ENCODE measurements around the gene LCTL. TPM values are rescaled to one million over a fixed set of nuclear protein-coding genes. Genes with fewer than 3 reads are reported as not detected.
A peak's percentile ranks its signal among the peaks of the same experiment; 100 is the strongest.

LCTL gene
- total RNA-seq, 6 donors from 2014 or later, result not detected

DNA sequence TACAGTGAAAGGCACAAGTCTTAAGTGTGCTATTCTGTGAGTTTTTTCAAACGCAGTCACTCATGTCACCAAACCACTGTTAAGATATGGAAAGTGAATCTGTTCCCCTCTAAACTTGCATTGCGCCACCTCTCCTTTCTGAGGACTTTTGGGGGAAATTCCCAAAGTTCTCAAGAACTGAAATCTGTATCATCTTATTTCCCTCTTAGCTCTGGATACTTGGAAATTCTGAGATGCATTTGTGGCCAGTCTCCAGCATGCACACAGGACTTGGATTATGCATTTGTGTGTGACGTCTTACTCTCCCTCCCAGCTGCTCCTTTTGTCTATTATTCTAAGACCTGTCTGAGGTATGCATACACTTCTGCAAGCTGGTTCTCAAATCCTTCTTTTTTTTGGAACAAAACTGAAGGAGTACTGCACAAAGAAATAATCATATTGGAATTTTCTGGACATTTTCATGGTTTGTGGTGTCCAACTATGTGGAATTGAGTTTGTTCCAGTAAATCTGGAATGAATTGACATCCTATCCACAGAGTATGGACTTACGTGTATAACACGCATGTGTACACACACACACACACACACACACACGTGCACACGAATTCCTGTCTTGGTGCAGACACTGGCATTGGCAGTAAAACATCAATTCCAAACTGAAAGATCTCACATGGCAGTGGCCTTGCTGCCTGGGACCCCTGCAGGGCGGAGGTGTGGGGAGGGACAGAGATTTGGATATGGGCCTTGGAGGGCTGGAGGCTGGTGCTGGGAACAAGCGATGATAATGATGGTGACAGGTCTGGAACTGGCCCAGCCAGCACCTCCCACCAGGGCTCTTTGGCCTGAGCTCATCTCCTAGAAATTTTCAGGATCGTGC is 8.2 kb upstream of the LCTL start:
- no peak overlapping the region for H3K27ac ChIP-seq
- H3K27me3 ChIP-seq, result no peaks in the 10 kb centered on the region
- no peak for TF ChIP-seq POLR2A (IDR thresholded peaks at IDR 0.05)
- no peak for TF ChIP-seq EP300 (IDR thresholded peaks at IDR 0.05)
- WGBS, 2 donors, result 64 to 75% methylated on average over 9 to 10 of the region's 10 CpGs
- H3K9me3 ChIP-seq, result no peaks in the 10 kb centered on the region
- H3K4me3 ChIP-seq, result no peak overlapping the region
- H3K36me3 ChIP-seq, result no peaks in the 10 kb centered on the region
- DNase-seq (no peak), ATAC-seq (ENCODE audit: low FRiP score in 2 of 2) (peak in 1 of 2 donors; percentile 41)
- H3K4me1 ChIP-seq, result peaks cover 0 to 8% (median 5%) of the 10 kb centered on the region in 4 donors

DNA sequence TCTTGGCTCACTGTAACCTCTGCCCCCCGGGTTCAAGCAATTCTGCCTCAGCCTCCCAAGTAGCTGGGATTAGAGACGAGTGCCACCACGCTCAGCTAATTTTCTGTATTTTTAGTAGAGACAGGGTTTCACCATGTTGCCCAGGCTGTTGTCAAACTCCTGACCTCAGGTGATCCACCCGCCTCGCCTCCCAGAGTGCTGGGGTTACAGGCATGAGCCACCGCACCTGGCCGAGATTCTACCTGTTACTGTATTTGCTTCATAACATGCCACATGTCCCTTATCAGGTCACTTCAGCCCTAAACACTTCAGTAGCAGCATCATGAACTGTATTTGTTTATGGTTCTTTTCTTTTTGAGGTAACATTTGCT is 7.5 kb upstream of the LCTL start:
- Histone ChIP-seq H3K9me3 (no peaks in the 10 kb centered on the region), H3K27ac (no peak overlapping the region), H3K36me3 (no peaks in the 10 kb centered on the region), H3K27me3 (no peaks in the 10 kb centered on the region), H3K4me3 (no peak overlapping the region), H3K4me1 (peaks cover 0 to 6% (median 5%) of the 10 kb centered on the region in 4 donors)
- TF ChIP-seq POLR2AphosphoS5 (IDR thresholded peaks at IDR 0.05) (no peak), EP300 (IDR thresholded peaks at IDR 0.05) (no peak), POLR2A (IDR thresholded peaks at IDR 0.05) (no peak)
- TF ChIP-seq, protein P1, sequence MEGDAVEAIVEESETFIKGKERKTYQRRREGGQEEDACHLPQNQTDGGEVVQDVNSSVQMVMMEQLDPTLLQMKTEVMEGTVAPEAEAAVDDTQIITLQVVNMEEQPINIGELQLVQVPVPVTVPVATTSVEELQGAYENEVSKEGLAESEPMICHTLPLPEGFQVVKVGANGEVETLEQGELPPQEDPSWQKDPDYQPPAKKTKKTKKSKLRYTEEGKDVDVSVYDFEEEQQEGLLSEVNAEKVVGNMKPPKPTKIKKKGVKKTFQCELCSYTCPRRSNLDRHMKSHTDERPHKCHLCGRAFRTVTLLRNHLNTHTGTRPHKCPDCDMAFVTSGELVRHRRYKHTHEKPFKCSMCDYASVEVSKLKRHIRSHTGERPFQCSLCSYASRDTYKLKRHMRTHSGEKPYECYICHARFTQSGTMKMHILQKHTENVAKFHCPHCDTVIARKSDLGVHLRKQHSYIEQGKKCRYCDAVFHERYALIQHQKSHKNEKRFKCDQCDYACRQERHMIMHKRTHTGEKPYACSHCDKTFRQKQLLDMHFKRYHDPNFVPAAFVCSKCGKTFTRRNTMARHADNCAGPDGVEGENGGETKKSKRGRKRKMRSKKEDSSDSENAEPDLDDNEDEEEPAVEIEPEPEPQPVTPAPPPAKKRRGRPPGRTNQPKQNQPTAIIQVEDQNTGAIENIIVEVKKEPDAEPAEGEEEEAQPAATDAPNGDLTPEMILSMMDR (IDR thresholded peaks at IDR 0.05), result no peak
- WGBS, 2 donors, result 85 to 94% methylated on average over 7 of the region's 7 CpGs
- ATAC-seq (ENCODE audit: low FRiP score in 2 of 2) (no peak), DNase-seq (no peak)

DNA sequence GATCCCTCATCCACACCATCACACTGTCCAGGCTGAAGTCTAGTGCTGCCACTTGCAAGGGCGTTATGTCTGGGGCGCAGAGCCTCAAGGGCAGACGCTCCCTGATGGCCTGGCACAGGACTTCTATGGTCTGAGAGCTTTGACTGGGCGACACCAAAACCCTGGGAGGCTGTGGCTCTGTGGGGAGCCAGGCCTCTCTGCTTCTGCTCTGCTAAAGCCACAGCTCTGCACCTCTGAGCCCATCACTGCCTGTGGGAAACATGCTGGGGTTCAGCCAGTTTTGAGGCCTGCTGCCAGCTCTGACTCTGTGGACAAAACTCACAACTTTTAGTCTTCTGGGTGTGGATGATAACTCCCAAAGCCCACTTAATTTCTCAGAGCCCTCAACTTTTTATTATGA is 6.3 kb upstream of the LCTL start:
- Histone ChIP-seq H3K27ac (no peak overlapping the region), H3K4me1 (peaks cover under 1 to 7% (median 3%) of the 10 kb centered on the region in 4 donors), H3K27me3 (no peaks in the 10 kb centered on the region), H3K9me3 (no peaks in the 10 kb centered on the region), H3K36me3 (no peaks in the 10 kb centered on the region), H3K4me3 (no peak overlapping the region)
- TF ChIP-seq POLR2A (IDR thresholded peaks at IDR 0.05) (no peak), POLR2AphosphoS5 (IDR thresholded peaks at IDR 0.05) (no peak), EP300 (IDR thresholded peaks at IDR 0.05) (no peak)
- TF ChIP-seq, protein P1 (IDR thresholded peaks at IDR 0.05), result no peak
- no peak for ATAC-seq (ENCODE audit: low FRiP score in 2 of 2)
- no peak for DNase-seq
- WGBS, 2 donors, result 73 to 90% methylated on average over 2 to 4 of the region's 4 CpGs

DNA sequence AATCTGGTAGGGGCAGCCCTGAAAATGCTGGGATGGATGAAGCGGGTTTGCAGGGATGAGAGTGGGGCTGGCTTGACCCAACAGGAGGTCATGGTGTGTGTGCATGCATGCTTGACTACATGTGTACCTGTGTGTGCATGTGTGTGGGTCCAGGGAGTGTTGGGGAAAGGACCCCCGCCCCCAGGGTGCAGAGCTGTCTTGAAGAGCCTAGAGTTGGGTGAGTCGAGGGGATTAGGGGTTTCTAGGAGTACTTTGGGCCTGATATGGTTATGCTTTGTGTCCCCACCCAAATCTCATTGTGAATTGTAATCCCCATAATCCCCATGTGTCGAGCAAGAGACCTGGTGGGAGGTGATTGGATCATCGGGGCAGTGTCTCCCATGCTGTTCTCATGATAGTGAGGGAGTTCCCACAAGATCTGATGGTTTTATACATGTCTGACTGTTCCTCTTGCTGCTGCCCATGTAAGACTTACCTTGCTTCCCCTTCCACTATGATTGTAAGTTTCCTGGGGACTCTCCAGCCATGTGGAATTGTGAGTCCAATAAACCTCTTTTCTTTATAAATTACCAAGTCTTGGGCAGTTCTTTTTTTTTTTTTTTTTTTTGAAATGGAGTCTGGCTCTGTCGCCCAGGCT is 5.2 kb upstream of the LCTL start:
- DNase-seq (no peak), ATAC-seq (ENCODE audit: low FRiP score in 2 of 2) (no peak)
- Histone ChIP-seq H3K36me3 (no peaks in the 10 kb centered on the region), H3K4me1 (peaks cover 4 to 12% (median 8%) of the 10 kb centered on the region in 4 donors), H3K4me3 (no peak overlapping the region), H3K27ac (no peak overlapping the region), H3K9me3 (no peaks in the 10 kb centered on the region), H3K27me3 (no peaks in the 10 kb centered on the region)
- WGBS, 2 donors, result 77 to 91% methylated on average over 5 to 6 of the region's 6 CpGs
- TF ChIP-seq, protein P1 (IDR thresholded peaks at IDR 0.05), result no peak
- no peak for TF ChIP-seq POLR2AphosphoS5 (IDR thresholded peaks at IDR 0.05)
- no peak for TF ChIP-seq EP300 (IDR thresholded peaks at IDR 0.05)
- no peak for TF ChIP-seq POLR2A (IDR thresholded peaks at IDR 0.05)

DNA sequence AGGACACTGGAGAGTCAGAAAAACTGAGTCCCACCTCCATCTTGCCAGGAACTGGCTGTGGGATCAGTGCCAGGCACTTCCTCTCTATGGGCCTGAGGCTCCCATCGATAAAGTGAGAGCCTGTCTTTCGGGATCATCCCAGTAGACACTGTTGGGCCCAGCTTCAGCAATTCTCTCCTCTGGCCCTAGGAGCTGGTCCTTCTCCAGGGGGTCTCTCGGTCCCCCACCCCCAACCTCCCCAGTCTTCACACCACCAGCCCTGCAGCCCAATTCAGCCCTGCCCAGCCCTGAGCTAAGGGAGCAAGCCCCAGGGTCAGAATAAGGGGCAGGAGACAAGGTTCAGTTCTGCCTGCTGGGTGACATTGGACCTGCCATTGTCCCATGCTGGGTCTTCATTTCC is 4.5 kb upstream of the LCTL start:
- ATAC-seq (ENCODE audit: low FRiP score in 2 of 2) (no peak), DNase-seq (no peak)
- Histone ChIP-seq H3K36me3 (no peaks in the 10 kb centered on the region), H3K4me3 (no peak overlapping the region), H3K4me1 (peaks cover 4 to 12% (median 8%) of the 10 kb centered on the region in 4 donors), H3K27me3 (no peaks in the 10 kb centered on the region), H3K9me3 (no peaks in the 10 kb centered on the region), H3K27ac (no peak overlapping the region)
- no peak for TF ChIP-seq EP300 (IDR thresholded peaks at IDR 0.05)
- TF ChIP-seq POLR2A (IDR thresholded peaks at IDR 0.05), result no peak
- TF ChIP-seq POLR2AphosphoS5 (IDR thresholded peaks at IDR 0.05), result no peak
- TF ChIP-seq, protein P1 (IDR thresholded peaks at IDR 0.05), result no peak
- WGBS, 2 donors, result 77 to 96% methylated on average over 2 to 3 of the region's 3 CpGs
